MV-4-11 (cell line): ENCODE data around the gene ESYT3.
A peak's percentile ranks its signal among the peaks of the same experiment; 100 is the strongest.
"Not testable (repeated sequence)": the region's sequence is repeated elsewhere in the genome, so short reads cannot be mapped to it uniquely, and the experiment has no call there.

Experiments used
- DNase-seq: peaks from one replicate; lab custom pipeline; 2025; lab: John Stamatoyannopoulos, UW

Gene ESYT3

GRCh38 chr3:138412821-138413551 is 21.4 kb upstream of the ESYT3 start:
- DNase-seq, result peak; percentile 97

DNA sequence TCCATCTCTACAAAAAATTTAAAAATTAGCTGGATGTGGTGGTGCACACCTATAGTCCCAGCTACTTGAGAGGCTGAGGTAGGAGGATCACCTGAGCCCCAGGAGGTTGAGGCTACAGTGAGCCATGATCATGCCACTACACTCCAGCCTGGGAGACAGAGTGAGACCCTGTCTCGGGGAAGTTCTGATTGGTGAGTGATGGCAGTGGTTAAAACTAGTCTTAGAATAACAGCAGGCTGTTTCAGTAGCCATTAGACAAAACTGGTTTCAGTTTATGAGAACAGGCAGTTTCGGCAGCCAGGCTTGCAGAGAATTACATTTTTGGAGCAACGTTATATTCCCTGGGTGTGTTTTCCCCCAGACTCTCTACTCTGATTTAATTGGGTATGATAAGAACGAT is 18.2 kb upstream of the ESYT3 start:
- not testable (repeated sequence) for DNase-seq

DNA sequence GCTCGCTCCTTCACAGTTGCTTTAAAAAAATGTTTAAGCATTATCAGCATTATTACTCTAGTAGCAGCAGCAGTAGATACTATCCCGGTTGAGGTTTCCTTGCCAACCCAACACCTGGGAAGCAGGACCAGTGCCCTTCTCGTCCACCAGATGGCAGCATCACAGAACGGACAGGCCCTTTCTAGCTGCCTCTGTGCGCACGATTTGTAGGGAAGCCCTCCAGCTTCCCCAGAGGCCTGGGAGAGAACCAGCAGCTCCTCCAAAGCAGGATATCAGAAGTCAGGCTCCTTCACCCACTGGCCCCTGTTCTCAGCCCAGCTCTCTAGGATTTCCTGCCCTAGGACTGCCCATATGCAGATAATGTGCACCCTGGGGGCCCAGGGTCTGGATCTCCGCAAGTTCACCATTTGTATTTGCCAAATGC is 16.8 kb upstream of the ESYT3 start:
- peak; percentile 67 for DNase-seq

- DNase-seq, result no peak
Measured at GRCh38 chr3:138418601-138419206, 15.7 kb upstream of the ESYT3 start.

GRCh38 chr3:138423316-138423715 is 11.1 kb upstream of the ESYT3 start:
- no peak for DNase-seq

GRCh38 chr3:138424323-138424722 is 10.1 kb upstream of the ESYT3 start:
- DNase-seq, result no peak

GRCh38 chr3:138426211-138426610 is 8.2 kb upstream of the ESYT3 start:
- DNase-seq, result no peak

DNA sequence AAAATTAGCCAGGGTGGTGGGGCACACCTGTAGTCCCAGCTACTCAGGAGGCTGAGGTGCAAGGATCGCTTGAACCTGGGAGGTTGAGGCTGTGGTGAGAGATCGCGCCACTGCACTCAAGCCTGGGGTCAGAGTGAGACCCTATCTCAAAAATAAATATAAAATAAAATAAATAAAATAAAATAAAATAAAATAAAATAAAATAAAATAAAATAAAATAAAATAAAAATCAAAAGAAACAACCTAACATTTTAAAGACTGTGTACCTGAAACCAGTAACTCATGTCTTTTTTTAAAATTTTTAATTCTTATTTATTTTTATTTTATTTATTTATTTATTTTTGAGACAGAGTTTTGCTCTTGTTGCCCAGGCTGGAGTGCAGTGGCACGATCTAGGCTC is 7.7 kb upstream of the ESYT3 start:
- not testable (repeated sequence) for DNase-seq

- DNase-seq, result no peak
Measured at GRCh38 chr3:138429665-138430064, 4.8 kb upstream of the ESYT3 start.

- DNase-seq, result no peak
Measured at GRCh38 chr3:138432576-138433240, 1.7 kb upstream of the ESYT3 start.

GRCh38 chr3:138433892-138434275 is 532 bp upstream of the ESYT3 start:
- no peak for DNase-seq

DNA sequence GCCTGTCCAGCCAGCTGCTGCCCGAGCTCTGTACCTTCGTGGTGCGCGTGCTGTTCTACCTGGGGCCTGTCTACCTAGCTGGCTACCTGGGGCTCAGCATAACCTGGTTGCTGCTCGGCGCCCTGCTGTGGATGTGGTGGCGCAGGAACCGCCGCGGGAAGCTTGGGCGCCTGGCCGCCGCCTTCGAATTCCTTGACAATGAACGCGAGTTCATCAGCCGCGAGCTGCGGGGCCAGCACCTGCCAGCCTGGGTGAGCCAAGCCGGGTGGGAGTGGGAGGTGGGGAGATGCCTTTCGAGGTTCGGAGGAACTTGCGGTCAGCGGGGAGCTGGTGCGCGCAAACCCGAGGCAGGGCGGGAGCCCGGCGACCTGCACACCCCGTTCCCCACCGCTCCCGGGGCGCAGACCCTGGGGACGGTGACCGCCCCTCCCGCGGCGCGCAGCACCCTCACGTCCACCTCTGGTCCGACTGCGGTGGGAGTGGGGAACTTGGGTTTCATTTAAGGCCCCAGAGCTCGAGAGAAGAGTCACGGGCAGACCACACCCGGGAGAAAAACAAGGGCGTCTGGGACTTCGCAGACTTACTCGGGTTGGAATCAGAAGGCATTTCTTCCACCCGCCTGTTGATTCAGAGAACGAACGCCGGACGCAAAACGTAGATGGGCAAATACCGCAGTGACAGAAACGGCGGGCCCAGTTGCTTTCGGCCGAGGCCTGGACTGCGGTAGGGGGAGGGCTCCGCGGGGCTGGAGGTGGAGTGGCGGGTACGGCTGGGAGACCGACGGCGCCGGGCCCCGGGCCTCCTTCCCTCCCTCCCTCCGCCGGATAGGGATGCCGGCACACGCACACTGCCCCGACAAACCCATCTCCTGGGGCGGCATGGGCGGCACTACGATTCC is 708 bp downstream of the ESYT3 start:
- no peak for DNase-seq

DNA sequence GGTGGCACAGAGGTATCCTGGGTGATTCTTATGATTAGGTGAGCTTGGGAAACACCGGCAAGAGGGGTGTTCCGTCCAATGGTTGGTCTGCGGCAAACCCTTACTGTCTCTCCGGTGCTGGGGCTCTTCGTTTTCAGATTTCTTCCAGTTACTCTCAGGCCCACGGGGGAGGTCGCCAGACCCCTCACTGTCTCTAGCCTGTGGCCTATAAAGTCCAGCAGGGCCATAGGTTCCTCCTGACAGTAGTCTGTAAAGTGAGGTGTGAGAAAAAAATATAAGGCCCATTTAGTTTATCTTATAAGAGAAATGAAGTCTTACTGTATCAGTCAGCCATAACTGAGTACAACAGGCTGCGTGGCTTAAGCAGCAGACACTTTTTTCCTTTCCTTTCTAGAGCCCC is 1.4 kb downstream of the ESYT3 start:
- DNase-seq, result no peak

DNA sequence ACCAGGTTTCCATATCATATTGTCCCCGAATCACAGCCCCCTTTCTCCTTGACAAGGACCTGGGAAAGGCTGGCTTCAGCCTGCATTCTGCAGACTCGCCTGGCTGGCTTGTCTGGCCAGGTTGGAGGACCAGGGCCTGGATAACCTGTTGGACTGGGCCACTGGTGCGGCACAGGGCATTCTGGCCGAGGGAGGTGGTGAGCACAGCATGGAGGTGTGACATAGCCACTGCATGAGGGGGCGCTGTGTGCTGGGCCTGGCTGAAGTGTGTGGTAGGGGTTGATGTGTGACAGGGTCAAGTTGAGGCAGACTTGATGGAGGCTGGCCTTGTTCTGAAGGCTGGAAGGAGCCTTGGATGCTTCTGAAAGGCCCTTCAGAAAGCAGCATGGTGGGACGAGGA is 2.9 kb downstream of the ESYT3 start:
- no peak for DNase-seq

- peak; percentile 39 for DNase-seq
Measured at GRCh38 chr3:138438896-138439295, 4.5 kb downstream of the ESYT3 start.

- no peak for DNase-seq
Measured at GRCh38 chr3:138439646-138440045, 5.2 kb downstream of the ESYT3 start.

DNA sequence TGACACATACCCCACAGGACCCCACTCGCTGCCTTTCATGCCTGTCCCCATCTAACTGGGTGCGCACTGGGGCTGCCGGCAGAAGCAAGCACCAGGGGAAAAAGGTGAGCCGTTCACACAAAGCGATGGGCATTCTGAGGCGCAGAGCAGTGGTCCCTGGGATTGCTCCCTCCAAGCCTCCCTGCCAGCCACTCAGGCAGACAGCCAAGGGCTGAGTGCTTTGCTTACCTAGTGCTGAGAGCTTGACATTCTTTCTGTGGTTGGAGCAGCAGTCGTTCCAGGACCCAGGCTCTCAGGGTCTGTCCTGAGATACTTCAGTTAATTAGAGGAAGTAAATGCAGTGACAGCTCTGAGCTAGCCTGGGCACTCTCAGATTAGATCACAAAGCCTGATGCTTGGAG is 5.7 kb downstream of the ESYT3 start:
- DNase-seq, result peak; percentile 37

DNA sequence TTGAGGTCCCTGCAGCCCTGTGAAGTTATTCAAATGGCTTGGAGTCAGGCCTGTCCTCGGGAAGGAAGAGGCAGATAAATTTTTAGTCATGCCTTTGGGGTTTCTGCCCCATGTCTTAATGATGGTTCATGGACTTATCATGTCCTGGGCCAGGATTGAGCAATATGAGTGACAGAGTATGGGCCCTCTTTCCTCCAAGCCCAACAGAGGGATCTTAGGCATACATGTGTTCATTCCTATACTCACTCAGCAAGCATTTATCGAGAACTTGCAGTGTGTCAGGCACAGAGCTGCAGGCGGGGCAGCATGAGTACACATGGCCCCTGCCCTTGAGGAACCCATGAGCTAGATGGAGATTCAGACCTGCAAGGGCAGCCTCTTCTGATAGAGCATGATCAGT is 6.2 kb downstream of the ESYT3 start:
- DNase-seq, result peak; percentile 37

DNA sequence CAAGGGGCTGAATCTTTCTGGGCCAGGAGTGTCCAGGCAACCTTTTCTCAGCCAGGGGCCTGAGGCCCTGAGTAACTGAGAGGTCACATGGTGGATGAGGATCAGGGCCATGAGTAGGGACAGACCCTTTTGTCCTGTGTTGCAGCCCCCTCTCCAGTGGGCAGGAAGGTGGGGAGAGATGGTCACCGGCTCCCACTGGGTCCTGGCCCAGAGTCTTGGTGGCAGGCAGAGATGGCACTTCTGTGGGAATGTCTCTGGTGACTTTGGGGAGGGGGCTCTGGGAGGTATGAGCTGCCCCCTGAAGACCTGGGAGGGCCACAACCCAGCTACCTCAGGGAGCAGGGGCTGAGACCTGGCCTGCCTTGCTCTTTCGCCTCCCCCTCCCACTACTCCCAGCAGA is 6.8 kb downstream of the ESYT3 start:
- no peak for DNase-seq

- DNase-seq, result no peak
Measured at GRCh38 chr3:138441742-138442141, 7.3 kb downstream of the ESYT3 start.

DNA sequence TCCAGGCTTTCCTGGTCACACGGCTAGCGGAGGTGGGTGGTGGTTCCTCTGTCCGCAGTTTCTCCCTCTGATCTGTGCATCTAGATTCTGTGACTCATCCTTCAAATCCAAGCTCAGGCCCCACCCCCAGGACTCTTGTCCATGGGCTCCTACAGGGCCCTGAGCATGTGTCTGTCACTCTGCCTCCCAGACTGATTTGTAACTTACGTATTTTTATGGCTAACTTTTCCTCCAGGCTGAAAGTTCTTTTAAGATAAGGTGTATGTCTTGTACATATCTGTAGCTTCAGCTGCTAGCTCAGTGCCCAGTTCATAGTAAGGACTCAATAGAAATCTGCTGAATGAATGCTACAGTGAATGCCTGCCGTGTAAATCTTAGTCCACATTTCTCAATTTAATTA is 8.0 kb downstream of the ESYT3 start:
- DNase-seq, result peak; percentile 49

- no peak for DNase-seq
Measured at GRCh38 chr3:138443091-138443490, 8.7 kb downstream of the ESYT3 start.
